CD8-positive, alpha-beta memory T cell (primary cell): Measurements from ENCODE around the gene PACSIN1. TPM values are rescaled to one million over a fixed set of nuclear protein-coding genes. Genes with fewer than 3 reads are reported as not detected.

ENCODE experiments used
- CTCF ChIA-PET: fragments of 350-600 bp; sonication (Branson Sonifier 250); formaldehyde crosslinking; loops from one replicate; lab custom pipeline; 2021; ENCODE audit warnings: antibody characterized with exemption; lab: Charles Lee
- POLR2A ChIA-PET: fragments of 350-600 bp; sonication (Branson Sonifier 250); formaldehyde crosslinking; loops from one replicate; lab custom pipeline; 2021; ENCODE audit warnings: antibody characterized with exemption; lab: Charles Lee
- DNase-seq, 5 donors: peaks; one replicate each; pipeline versions ENCODE4 v3.0.0 to v3.0.0-alpha.2; 2020 to 2022; ENCODE audit warnings: mixed read lengths in 1 of 5
- H3K27ac ChIP-seq: one replicate; pipeline ENCODE4 v1.7.0; 2013; ENCODE audit warnings: low read depth, mild to moderate bottlenecking, low read length, moderate library complexity
- H3K27me3 ChIP-seq: 2 replicates; pipeline ENCODE4 v1.7.0; 2013; ENCODE audit warnings: low read length, mild to moderate bottlenecking; ENCODE audit not compliant: insufficient read depth, poor library complexity, severe bottlenecking
- H3K36me3 ChIP-seq: 2 replicates; pipeline ENCODE4 v1.7.0; 2013; ENCODE audit warnings: mild to moderate bottlenecking, low read length, moderate library complexity; ENCODE audit not compliant: insufficient read depth
- H3K4me1 ChIP-seq: 2 replicates; pipeline ENCODE4 v1.7.0; 2013; ENCODE audit warnings: mild to moderate bottlenecking, low read length, moderate library complexity; ENCODE audit not compliant: insufficient read depth
- H3K4me3 ChIP-seq: 2 replicates; pipeline ENCODE4 v1.7.0; 2013; ENCODE audit warnings: mild to moderate bottlenecking, low read length
- H3K9me3 ChIP-seq: 2 replicates; pipeline ENCODE4 v1.7.0; 2013; ENCODE audit warnings: mild to moderate bottlenecking, low read length
- H3K27ac Mint-ChIP-seq, 8 donors: one replicate each; pipeline ENCODE4 v1.8.0; 2020 to 2021; ENCODE audit warnings: mixed read lengths in 8 of 8, mild to moderate bottlenecking in 6 of 8, inconsistent platforms in 3 of 8, moderate library complexity in 3 of 8
- H3K27me3 Mint-ChIP-seq, 2 donors: one replicate each; pipeline ENCODE4 v1.8.0; 2020 to 2021; ENCODE audit warnings: mixed read lengths in 2 of 2, mild to moderate bottlenecking in 1 of 2, moderate library complexity in 1 of 2
- H3K36me3 Mint-ChIP-seq, 3 donors: one replicate each; pipeline ENCODE4 v1.8.0; 2020 to 2021; ENCODE audit warnings: mixed read lengths in 3 of 3, inconsistent platforms in 1 of 3, mild to moderate bottlenecking in 1 of 3
- H3K4me1 Mint-ChIP-seq, 3 donors: one replicate each; pipeline ENCODE4 v1.8.0; 2020 to 2021; ENCODE audit warnings: mixed read lengths in 3 of 3, inconsistent platforms in 1 of 3, mild to moderate bottlenecking in 1 of 3
- H3K4me3 Mint-ChIP-seq, 7 donors: one replicate each; pipeline ENCODE4 v1.8.0; 2020 to 2021; ENCODE audit warnings: mixed read lengths in 7 of 7, mild to moderate bottlenecking in 6 of 7, moderate library complexity in 4 of 7, inconsistent platforms in 2 of 7
- H3K9me3 Mint-ChIP-seq, 5 donors: one replicate each; pipeline ENCODE4 v1.8.0; 2020 to 2022; ENCODE audit warnings: mixed read lengths in 5 of 5, mild to moderate bottlenecking in 3 of 5, moderate library complexity in 2 of 5, inconsistent platforms in 1 of 5
- polyA plus RNA-seq: library from polyadenylated mRNA; unstranded; fragments of 300-500 nt; fragmentation: Illumina TruSeq; gene quantifications from one replicate; pipeline ENCODE4 v1.2.3, GENCODE V29; 2021
- total RNA-seq, 2 experiments: library from RNA; stranded (reverse); gene quantifications; one replicate each; pipeline ENCODE4 v1.2.3, GENCODE V29; 2021

PACSIN1 gene
- total and polyA plus RNA-seq, 3 experiments from 2014 or later: 0.64 to 5.6 (median 0.70) TPM

DNA sequence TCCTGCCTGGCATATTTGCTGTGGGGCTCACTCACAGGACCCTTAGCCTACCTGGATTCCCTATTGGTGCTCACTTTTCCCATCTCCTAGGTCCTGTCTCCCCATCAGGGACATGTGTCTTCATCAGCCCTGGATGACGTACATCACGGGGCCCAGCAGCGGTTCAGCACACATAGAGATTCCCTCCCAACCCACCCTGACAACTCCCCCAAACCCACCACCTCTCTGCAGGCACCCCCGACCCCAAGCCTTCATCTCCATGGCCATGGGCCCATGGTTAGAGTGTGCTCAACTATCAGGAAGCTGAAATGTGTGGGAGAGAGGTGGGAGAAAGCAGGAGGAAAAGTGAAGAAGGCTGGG is 115.7 kb downstream of the PACSIN1 start:
- Histone ChIP-seq H3K4me1 (no peaks in the 10 kb centered on the region), H3K27ac (no peak overlapping the region), H3K9me3 (no peaks in the 10 kb centered on the region), H3K36me3 (no peaks in the 10 kb centered on the region), H3K27me3 (no peaks in the 10 kb centered on the region), H3K4me3 (no peak overlapping the region)
- H3K4me1 Mint-ChIP-seq: peaks cover 4 to 10% (median 5%) of the 10 kb centered on the region in 3 donors
- ChIA-PET CTCF (interaction anchor here (1.1 kb wide), 1 partner anchor 28 kb away, joined by 3 read pairs; no protein-coding TSS in a partner anchor), POLR2A (no interaction called here)
- peaks cover 0 to 18% (median 0%) of the 10 kb centered on the region in 3 donors for H3K36me3 Mint-ChIP-seq
- H3K27ac Mint-ChIP-seq: peak overlapping the region in 2 of 8 donors; percentile 29 to 58
- no peak overlapping the region for H3K4me3 Mint-ChIP-seq
- H3K9me3 Mint-ChIP-seq: no peaks in the 10 kb centered on the region
- no peaks in the 10 kb centered on the region for H3K27me3 Mint-ChIP-seq
- DNase-seq: no peak

DNA sequence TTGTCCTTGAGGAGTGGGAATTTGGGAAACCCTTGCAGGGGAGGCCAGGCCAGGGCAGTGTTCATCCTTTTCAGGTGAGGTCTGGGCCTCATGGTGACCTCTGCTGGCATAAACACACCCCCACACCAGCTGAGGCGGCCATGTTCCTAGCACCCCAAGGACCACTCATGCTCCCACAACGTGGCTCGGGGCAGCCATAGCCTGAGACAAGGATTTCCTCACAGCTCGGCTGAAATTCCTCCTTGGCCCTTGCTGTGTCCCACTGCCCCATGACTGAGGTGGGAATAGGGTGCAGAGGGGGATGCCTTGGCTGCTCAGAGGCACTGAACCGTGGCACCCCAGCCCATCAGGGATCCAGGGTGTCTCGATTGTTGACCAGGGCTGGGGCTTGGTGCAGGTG is 117.6 kb downstream of the PACSIN1 start:
- Histone ChIP-seq H3K36me3 (peaks cover 11% of the 10 kb centered on the region), H3K4me1 (no peaks in the 10 kb centered on the region), H3K27ac (no peak overlapping the region), H3K27me3 (no peaks in the 10 kb centered on the region), H3K4me3 (no peak overlapping the region), H3K9me3 (no peaks in the 10 kb centered on the region)
- Mint-ChIP-seq H3K27ac (no peak overlapping the region), H3K4me1 (peaks cover 4 to 10% (median 5%) of the 10 kb centered on the region in 3 donors), H3K4me3 (no peak overlapping the region), H3K27me3 (no peaks in the 10 kb centered on the region), H3K9me3 (no peaks in the 10 kb centered on the region), H3K36me3 (peaks cover 0 to 36% (median 0%) of the 10 kb centered on the region in 3 donors)
- POLR2A ChIA-PET: no interaction called here
- no peak for DNase-seq
- CTCF ChIA-PET: interaction anchor here (1.9 kb wide), 1 partner anchor 8 kb away, joined by 5 read pairs; no protein-coding TSS in a partner anchor

DNA sequence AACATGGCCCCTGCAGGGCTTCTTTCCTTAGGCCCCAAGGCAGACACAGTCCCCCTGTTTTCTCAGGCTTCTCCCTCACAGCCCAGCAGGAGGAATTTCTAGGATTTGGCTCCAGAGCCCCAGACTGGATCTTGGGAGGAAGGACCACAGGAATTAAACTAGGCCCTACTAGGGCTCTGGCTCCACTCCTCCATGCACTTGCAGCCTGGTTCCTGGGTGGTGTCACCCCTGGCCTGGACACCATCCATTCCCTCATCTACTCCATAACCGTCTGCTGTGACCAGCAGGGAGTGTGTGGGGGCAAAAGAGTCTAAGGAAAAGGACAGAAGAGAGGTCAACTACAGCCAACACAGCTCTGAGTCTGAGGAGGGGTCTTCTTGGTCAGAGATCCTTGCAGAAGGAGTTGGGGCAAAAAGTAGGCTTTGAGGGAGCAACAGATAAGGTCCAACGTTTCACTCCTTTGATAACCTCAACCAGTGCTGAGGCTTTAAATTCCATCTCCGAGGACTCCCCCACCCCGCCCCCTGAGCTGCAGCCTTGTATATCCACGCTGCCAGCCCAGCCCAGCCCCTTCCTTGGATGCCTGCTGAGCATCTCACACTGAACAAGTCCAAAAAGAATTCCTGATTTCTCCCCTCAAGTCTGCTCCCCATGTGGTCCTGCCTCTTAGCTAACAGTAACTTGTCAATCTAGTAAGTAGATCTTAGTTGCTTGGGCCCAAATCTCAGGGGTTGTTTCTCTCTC is 118.2 kb downstream of the PACSIN1 start:
- H3K27ac ChIP-seq: no peak overlapping the region
- Mint-ChIP-seq H3K36me3 (peaks cover 0 to 41% (median 0%) of the 10 kb centered on the region in 3 donors), H3K4me3 (no peak overlapping the region), H3K9me3 (no peaks in the 10 kb centered on the region), H3K4me1 (peaks cover 4 to 10% (median 5%) of the 10 kb centered on the region in 3 donors), H3K27ac (peak overlapping the region in 2 of 8 donors; percentile 2 to 80), H3K27me3 (no peaks in the 10 kb centered on the region)
- DNase-seq: no peak
- ChIA-PET CTCF (interaction anchor here (1.9 kb wide), 1 partner anchor 9 kb away, joined by 5 read pairs; no protein-coding TSS in a partner anchor), POLR2A (no interaction called here)
- H3K4me3 ChIP-seq: no peak overlapping the region
- H3K4me1 ChIP-seq: no peaks in the 10 kb centered on the region
- no peaks in the 10 kb centered on the region for H3K9me3 ChIP-seq
- H3K36me3 ChIP-seq: peaks cover 11% of the 10 kb centered on the region
- no peaks in the 10 kb centered on the region for H3K27me3 ChIP-seq

DNA sequence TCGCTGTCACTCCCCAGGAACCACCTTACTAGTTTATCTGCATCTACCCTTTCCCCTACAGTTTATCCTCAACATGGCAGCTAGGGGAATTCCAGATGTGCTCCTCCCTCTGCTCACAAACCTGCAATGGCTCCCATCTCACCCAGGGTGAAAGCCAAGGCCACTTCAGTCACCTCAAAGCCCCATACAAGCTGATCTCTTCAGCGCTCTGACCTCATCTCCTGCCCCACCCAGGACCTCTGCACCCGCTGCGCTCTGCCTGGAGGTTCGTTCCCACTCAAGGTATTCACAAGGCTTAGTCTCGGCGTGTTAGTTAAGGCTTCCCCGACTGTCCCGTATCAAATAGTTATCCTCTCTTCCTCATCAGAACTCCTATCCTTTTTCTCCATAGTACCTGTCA is 118.8 kb downstream of the PACSIN1 start:
- H3K27me3 ChIP-seq: no peaks in the 10 kb centered on the region
- H3K9me3 ChIP-seq: no peaks in the 10 kb centered on the region
- DNase-seq: no peak
- no peak overlapping the region for H3K4me3 ChIP-seq
- peaks cover 16% of the 10 kb centered on the region for H3K36me3 ChIP-seq
- H3K9me3 Mint-ChIP-seq: no peaks in the 10 kb centered on the region
- POLR2A ChIA-PET: no interaction called here
- peaks cover 0 to 47% (median 4%) of the 10 kb centered on the region in 3 donors for H3K36me3 Mint-ChIP-seq
- CTCF ChIA-PET: interaction anchor here (1.9 kb wide), 1 partner anchor 10 kb away, joined by 5 read pairs; no protein-coding TSS in a partner anchor
- H3K27me3 Mint-ChIP-seq: no peaks in the 10 kb centered on the region
- H3K4me1 Mint-ChIP-seq: peaks cover 5 to 10% (median 6%) of the 10 kb centered on the region in 3 donors
- no peaks in the 10 kb centered on the region for H3K4me1 ChIP-seq
- H3K27ac ChIP-seq: no peak overlapping the region
- no peak overlapping the region for H3K4me3 Mint-ChIP-seq
- peak overlapping the region in 5 of 8 donors; percentile 2 to 91 (median 44) for H3K27ac Mint-ChIP-seq

Other genes with a start within 250 kb of the PACSIN1 start
- gene HMGA1, start 229.2 kb upstream of the PACSIN1 start, total RNA-seq: 100 to 1,000 TPM; 490 to 506 TPM
- 33.1 TPM for gene HMGA1, start 229.2 kb upstream of the PACSIN1 start, polyA plus RNA-seq
- 10 to 100 TPM; 23.0 to 26.0 TPM for gene SMIM29, start 217.1 kb upstream of the PACSIN1 start, total RNA-seq
- 62.5 TPM for gene SMIM29, start 217.1 kb upstream of the PACSIN1 start, polyA plus RNA-seq
- 10 to 100 TPM; 16.6 to 16.8 TPM for gene NUDT3, start 73.4 kb upstream of the PACSIN1 start, total RNA-seq
- gene NUDT3, start 73.4 kb upstream of the PACSIN1 start, polyA plus RNA-seq: 9.7 TPM
- 1,000 to 10,000 TPM; 1,999 to 2,032 TPM for gene RPS10, start 40.0 kb upstream of the PACSIN1 start, total RNA-seq
- gene RPS10, start 40.0 kb upstream of the PACSIN1 start, polyA plus RNA-seq: 1,462 TPM
- not detected for gene SPDEF, start 90.3 kb downstream of the PACSIN1 start, total RNA-seq
- gene SPDEF, start 90.3 kb downstream of the PACSIN1 start, polyA plus RNA-seq: not detected
- 10 to 100 TPM; 53.3 to 61.9 TPM for gene ILRUN, start 230.7 kb downstream of the PACSIN1 start, total RNA-seq
- gene ILRUN, start 230.7 kb downstream of the PACSIN1 start, polyA plus RNA-seq: 18.8 TPM